GM11168 (cell line): Measurements from ENCODE around the gene GJC2.
"Not testable (repeated sequence)": the region's sequence is repeated elsewhere in the genome, so short reads cannot be mapped to it uniquely, and the experiment has no call there.

ENCODE experiments used
- in situ Hi-C: fragments of 300-500 bp; cut with MboI; formaldehyde crosslinking; loops from one replicate; pipeline ENCODE4 v1.12.0; 2022; ENCODE audit warnings: low sequenced_read_pairs; ENCODE audit not compliant: unreplicated experiment

The GJC2 gene

DNA sequence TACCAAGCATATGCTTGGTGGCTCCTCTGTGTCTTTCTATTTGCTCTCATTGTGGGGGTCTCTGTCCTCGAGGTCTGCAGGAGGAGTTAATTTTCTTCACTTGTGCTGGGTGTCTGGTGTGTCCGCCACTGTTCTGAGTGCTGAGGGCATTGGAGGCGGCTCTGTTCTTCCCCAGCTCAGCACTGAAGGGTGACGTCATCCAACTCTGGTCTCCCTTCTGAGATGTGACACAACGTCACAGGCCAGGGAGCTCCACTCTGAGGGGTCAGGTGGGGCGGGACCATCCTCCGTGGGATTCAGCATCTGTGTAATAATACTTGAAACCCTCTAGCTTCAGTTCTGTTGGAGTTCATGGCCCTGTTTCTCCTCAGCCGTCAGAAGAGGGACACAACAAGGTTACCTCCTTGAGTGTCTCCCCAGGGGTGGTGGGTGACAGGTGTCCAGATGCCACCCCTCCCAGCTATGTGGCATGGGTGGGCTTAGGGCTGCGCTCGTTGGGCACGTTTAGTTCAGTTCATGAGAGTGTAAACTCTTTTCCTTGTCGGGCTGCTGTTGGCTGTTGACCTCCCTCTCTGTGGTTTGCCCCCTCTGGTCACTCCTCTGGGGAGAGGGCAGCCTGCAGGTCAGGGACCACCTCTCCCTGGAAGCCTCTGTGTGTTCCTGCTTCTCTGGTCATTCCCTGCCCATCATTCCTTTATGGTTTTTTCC lies 19.0 kb downstream of the GJC2 start:
- in situ Hi-C loops, result loop anchor here (5.0 kb wide), 1 partner anchor 36 kb away; no protein-coding TSS in a partner anchor

GRCh38 chr1:228169345-228169744 lies 19.6 kb downstream of the GJC2 start:
- in situ Hi-C loops, result loop anchor here (5.0 kb wide), 1 partner anchor 37 kb away; no protein-coding TSS in a partner anchor

- in situ Hi-C loops, result no loop called here
These were observed 20.9 kb downstream of the GJC2 start for GRCh38 chr1:228170666-228171065.

- in situ Hi-C loops, result no loop called here
These were observed 21.6 kb downstream of the GJC2 start for GRCh38 chr1:228171221-228171891.

DNA sequence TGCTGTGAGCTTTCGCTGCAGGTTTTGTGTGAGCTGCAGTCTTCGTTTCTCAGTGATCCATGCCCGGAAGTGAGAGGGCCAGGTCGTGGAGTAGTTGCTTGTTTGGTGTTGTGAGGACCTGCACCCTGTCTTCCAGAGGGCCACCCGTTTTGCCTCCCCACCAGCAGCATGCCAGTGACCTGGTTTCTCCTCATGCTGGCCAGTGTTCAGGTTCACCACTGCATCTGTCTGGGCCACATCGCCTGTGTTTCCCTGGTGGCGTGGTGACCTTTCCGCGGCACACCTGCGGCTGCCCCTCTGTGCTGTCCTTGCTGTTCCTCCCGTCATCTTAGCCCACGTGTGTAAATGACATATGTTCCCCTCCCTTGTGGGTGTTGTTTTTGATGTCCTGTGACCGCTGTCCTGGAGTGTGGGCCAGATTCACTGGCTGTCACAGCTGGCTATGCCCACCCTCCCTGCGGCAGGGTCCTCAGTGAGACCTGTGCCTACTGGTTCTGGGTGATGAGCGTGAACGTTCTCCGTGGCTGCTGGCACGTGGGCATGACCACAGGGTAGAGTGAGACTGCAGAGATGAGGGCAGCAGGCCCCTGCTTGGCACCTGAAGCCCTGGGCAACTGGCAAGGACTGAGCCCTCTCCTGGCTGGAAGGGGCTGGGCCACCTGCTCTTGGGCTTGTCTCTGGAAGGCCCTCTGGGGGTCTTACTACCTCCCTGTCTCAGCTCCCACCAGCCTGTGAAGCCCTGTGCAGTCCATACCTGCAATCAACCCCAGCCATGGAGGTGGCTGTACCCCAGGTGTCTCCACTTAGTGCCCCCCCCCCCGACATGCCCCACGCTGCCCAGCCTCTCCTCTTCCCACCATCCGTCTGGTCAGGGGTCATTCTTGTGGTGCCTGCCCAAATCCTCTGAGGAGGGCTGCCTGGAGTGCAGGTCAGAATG lies 23.1 kb downstream of the GJC2 start:
- in situ Hi-C loops, result no loop called here

GRCh38 chr1:228173528-228174481 lies 24.1 kb downstream of the GJC2 start:
- in situ Hi-C loops, result not testable (repeated sequence)

GRCh38 chr1:228174482-228175315 lies 25.0 kb downstream of the GJC2 start:
- in situ Hi-C loops, result no loop called here

DNA sequence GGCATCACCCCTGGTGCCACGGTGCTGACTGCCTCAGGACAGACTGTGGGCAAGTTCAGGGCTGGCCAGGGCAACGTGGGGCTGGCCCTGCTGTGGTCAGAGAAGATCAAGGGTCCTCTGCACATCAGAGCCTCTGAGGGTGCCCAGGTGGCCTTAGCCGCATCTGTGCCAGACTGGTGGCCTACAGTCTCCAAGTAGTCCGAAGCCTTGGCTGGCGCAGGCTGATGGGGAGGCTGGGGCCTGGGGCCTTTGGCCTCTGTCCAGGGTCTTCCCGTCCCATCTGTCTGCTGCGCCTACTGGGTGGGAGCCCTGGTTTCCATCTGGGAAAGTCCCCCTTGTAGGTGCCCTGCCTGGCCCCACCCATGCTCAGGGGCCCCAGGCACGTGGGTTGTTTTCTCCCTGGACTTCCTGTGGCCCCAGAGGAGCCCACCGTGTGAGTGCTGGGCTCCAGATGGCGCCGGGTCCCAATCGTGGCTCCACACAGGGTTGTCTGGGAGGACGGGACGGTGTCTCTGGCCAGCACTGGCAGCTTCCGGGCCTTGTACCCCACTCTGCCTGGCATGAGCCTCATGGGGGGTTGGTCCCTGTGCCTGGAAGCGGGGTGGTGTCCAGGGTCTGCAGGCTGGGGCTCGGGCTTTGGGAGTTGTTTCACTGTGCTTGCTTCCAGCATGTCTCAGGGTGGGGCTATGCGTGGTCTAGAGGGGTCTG lies 25.7 kb downstream of the GJC2 start:
- in situ Hi-C loops, result no loop called here

- in situ Hi-C loops, result no loop called here
These were observed 26.3 kb downstream of the GJC2 start for GRCh38 chr1:228176024-228176395.

- in situ Hi-C loops, result no loop called here
These were observed 26.9 kb downstream of the GJC2 start for GRCh38 chr1:228176461-228177182.

DNA sequence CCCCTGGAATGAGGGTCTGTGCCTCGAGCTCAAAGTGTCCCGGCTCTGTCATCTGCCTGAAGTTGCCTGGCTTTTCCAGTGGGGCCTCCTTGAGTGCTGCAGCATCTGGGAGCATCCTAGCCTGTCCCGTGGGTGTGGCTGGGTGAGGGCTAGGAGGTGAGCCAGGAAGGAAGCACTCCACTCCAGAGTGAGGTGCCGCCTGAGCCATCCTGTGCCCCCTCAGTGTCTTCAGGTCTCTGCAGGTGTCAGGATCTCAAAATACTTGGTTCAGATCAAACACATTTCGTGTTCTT lies 27.4 kb downstream of the GJC2 start:
- in situ Hi-C loops, result no loop called here

GRCh38 chr1:228177721-228178710 lies 28.3 kb downstream of the GJC2 start:
- in situ Hi-C loops, result no loop called here

GRCh38 chr1:228178737-228179684 lies 29.3 kb downstream of the GJC2 start:
- in situ Hi-C loops, result no loop called here

DNA sequence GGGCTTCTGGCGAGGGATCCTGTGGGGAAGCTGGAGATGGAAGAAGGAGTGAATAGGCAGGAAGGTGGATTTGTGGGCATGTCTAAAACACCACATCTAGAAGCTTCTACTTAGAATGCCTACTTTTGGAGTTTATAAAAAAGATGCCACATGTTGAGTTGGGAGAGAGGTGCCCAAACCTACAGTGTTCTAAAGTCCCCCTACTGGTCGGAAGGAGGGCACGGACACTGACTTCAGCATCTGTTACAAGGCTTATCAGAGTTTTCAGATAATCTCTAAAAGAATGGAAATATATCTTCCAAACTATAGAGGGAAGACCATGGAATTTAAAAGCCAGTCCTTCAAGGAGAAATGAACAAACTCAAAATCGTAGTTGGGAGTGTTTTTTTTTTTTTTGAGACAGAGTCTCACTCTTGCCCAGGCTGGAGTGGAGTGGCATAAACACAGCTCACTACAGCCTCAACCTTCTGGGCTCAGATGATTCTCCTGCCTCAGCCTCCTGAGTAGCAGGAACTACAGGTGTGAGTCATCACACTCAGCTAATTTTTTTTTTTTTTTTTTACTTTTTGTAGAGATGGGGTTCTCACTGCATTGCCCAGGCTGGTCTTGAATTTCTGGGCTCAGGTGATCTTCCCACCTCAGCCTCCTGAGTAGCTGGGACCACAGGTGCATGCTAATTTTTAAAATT lies 30.7 kb downstream of the GJC2 start:
- in situ Hi-C loops, result no loop called here
